Esophagus squamous epithelium (tissue), 5 donors: Measurements from ENCODE around the gene ANKH. TPM values are rescaled to one million over a fixed set of nuclear protein-coding genes. Genes with fewer than 3 reads are reported as not detected.

Experiments
- DNase-seq: peaks from one replicate; lab custom pipeline; 2025; lab: John Stamatoyannopoulos, UW
- H3K27ac ChIP-seq, 4 donors: fragments of 200-600 bp; sonication (generic); one replicate each; pipeline ENCODE4 v1.5.1; 2016 to 2019; ENCODE audit warnings: mild to moderate bottlenecking in 1 of 4
- H3K27me3 ChIP-seq, 4 donors: fragments of 200-600 bp; sonication (generic); 1 replicate in 3 of 4; 2 replicates in 1 of 4; pipeline versions ENCODE4 v1.5.1 to v1.6.0; 2017 to 2021; ENCODE audit warnings: antibody characterized with exemption in 1 of 4
- H3K36me3 ChIP-seq, 3 donors: fragments of 200-600 bp; sonication (generic); one replicate each; pipeline ENCODE4 v1.5.1; 2016 to 2019
- H3K4me1 ChIP-seq, 3 donors: fragments of 200-600 bp; sonication (generic); one replicate each; pipeline ENCODE4 v1.5.1; 2017 to 2019
- H3K4me3 ChIP-seq, 4 donors: fragments of 200-600 bp; sonication (generic); 1 replicate in 3 of 4; 2 replicates in 1 of 4; pipeline ENCODE4 v1.5.1; 2016 to 2019; ENCODE audit warnings: mild to moderate bottlenecking in 2 of 4, moderate library complexity in 1 of 4
- H3K9me3 ChIP-seq, 3 donors: fragments of 200-600 bp; sonication (generic); one replicate each; pipeline ENCODE4 v1.5.1; 2016 to 2019
- POLR2A ChIP-seq, 4 donors: fragments of 450-650 bp; IDR thresholded peaks; one replicate each; pipeline ENCODE4 v1.6.1; 2017; ENCODE audit warnings: antibody characterized with exemption in 4 of 4, mild to moderate bottlenecking in 4 of 4, moderate library complexity in 3 of 4
- WGBS, 2 donors: methylation state at CpG; one replicate each; pipeline ENCODE4 v1.1.5; 2018; 5-methylcytosine and 5-hydroxymethylcytosine counted together
- intact Hi-C: fragments of 100-400 bp; cut with DNase I; formaldehyde crosslinking; loops from one replicate; pipeline ENCODE4 v1.15.0; 2022
- total RNA-seq, 4 donors: library from RNA; depleted of rRNA; stranded (reverse); fragments of >200 nt; gene quantifications; one replicate each; pipeline ENCODE4 v1.1.0, GENCODE V29; 2016
- TF ChIP-seq, protein P1 (sequence below), 6 experiments: fragments of 450-650 bp in 4 of 6; fragments of 200-600 bp in 2 of 6; sonication (generic) in 2 of 6; IDR thresholded peaks; one replicate each; pipeline ENCODE4 v1.5.1; 2016 to 2019; ENCODE audit warnings: antibody characterized with exemption in 6 of 6, mild to moderate bottlenecking in 4 of 6, moderate library complexity in 4 of 6
- donor health status: DM: yes; HTN: yes; CAD: no.

ANKH gene
- total RNA-seq, 4 donors from 2014 or later = 10.0 to 38.0 (median 16.7) TPM

DNA sequence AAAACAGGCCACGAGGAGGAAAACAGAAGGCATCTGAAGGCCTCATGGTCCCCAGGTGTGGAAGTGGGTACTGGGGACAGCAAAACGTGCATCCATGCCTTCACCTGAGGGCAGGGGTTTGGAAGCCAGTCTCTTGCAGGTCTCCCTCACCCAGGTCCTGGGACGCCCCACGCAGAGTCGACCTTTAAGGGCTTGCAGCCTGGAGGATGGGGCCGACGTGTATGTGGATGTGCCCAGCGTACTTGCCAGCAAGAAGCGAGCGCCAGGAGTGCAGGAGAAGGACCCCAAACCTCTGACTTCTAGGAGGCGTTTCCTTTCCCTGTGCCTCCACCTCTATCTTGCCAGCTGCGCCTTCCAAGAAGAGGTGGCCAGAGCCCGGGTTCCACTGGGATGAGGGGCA lies 141.1 kb downstream of the ANKH start:
- Histone ChIP-seq H3K4me1 (peaks cover 0 to 13% (median 3%) of the 10 kb centered on the region in 3 donors), H3K9me3 (no peaks in the 10 kb centered on the region), H3K4me3 (no peak overlapping the region), H3K27ac (no peak overlapping the region), H3K27me3 (no peaks in the 10 kb centered on the region), H3K36me3 (peaks cover 0 to 48% (median 0%) of the 10 kb centered on the region in 3 donors)
- TF ChIP-seq POLR2A (IDR thresholded peaks at IDR 0.05) = no peak
- TF ChIP-seq, protein P1, sequence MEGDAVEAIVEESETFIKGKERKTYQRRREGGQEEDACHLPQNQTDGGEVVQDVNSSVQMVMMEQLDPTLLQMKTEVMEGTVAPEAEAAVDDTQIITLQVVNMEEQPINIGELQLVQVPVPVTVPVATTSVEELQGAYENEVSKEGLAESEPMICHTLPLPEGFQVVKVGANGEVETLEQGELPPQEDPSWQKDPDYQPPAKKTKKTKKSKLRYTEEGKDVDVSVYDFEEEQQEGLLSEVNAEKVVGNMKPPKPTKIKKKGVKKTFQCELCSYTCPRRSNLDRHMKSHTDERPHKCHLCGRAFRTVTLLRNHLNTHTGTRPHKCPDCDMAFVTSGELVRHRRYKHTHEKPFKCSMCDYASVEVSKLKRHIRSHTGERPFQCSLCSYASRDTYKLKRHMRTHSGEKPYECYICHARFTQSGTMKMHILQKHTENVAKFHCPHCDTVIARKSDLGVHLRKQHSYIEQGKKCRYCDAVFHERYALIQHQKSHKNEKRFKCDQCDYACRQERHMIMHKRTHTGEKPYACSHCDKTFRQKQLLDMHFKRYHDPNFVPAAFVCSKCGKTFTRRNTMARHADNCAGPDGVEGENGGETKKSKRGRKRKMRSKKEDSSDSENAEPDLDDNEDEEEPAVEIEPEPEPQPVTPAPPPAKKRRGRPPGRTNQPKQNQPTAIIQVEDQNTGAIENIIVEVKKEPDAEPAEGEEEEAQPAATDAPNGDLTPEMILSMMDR (IDR thresholded peaks at IDR 0.05) = no peak
- no peak for DNase-seq
- 88 to 90% methylated on average over 7 to 8 of the region's 13 CpGs for WGBS, 2 donors
- intact Hi-C loops = no loop called here

DNA sequence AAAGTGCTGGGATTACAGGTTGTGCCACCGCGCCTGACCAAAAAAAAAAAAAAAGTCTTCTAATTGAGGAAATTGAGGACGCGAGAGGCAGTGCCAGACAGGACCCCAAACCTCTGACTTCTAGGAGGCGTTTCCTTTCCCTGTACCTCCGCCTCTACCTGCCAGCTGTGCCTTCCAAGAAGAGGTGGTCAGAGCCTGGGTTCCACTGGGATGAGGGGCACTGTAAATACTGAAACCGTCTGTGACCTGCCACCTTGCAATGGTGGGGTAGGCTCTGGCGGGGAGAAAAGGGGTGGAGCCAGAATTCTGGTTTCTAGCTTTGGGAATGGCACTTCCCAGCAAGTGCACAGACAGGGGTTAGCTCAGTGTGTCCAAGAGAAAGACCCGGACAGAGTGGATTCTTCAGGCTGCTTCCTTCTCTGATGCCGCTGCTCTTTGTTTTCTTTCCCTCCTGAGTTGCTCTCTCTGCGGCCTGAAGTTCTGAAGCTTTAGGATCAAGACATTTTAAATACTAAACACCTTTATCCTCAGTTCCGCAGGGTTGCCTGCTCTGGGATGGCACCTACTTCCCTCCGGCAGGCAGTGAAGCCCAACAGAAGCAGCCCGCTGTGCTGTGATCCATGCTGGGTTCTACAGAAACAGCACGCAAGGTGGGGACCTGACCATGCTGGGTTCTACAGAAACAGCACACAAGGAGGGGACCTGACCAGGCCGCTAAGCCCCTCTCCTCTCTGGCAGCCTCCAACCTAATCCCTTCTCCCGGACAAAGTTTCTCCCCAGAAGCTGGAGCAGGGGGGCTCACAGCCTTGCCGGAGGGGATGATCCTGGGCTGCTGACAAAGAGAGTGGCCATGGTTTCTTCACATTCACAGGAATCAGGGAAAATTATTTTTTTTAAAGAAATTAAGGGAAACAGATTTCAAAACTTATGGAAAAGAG lies 141.9 kb downstream of the ANKH start:
- intact Hi-C loops = loop anchor here (5.0 kb wide), 1 partner anchor 273 kb away; no protein-coding TSS in a partner anchor
- Histone ChIP-seq H3K36me3 (peaks cover 0 to 55% (median 0%) of the 10 kb centered on the region in 3 donors), H3K27ac (no peak overlapping the region), H3K4me1 (peaks cover 0 to 13% (median 3%) of the 10 kb centered on the region in 3 donors), H3K4me3 (no peak overlapping the region), H3K9me3 (no peaks in the 10 kb centered on the region), H3K27me3 (no peaks in the 10 kb centered on the region)
- WGBS, 2 donors = 87 to 95% methylated on average over 9 to 15 of the region's 18 CpGs
- no peak for DNase-seq
- TF ChIP-seq, protein P1 (IDR thresholded peaks at IDR 0.05) = no peak
- TF ChIP-seq POLR2A (IDR thresholded peaks at IDR 0.05) = no peak

DNA sequence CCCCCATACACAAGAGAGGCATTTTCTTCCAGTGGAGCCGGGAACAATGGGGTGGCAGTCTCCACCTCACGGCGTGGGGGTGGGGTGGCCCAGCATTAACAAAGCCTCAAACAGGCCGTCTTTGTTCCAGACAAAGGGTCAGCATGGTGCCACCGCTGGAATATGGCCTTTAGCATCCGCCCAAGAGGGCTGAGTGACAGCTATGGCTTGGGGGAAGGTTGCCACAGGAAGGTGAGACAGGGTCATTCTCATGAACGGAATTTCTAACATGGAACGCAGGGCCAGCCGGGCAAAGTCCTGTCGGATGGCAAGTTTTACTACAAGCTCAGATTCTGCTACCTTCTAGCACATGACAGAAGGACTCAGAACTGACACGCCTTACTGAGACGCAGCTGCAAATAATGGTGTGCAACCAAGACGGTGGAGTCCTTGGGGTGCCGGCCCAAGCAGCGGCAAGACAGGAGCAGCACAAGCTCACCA lies 143.1 kb downstream of the ANKH start:
- 87 to 88% methylated on average over 6 to 11 of the region's 15 CpGs for WGBS, 2 donors
- H3K9me3 ChIP-seq = no peaks in the 10 kb centered on the region
- H3K27me3 ChIP-seq = no peaks in the 10 kb centered on the region
- intact Hi-C loops = loop anchor here (5.0 kb wide), 1 partner anchor 274 kb away; no protein-coding TSS in a partner anchor
- no peak overlapping the region for H3K27ac ChIP-seq
- H3K4me1 ChIP-seq = peaks cover 0 to 13% (median 3%) of the 10 kb centered on the region in 3 donors
- no peak overlapping the region for H3K4me3 ChIP-seq
- H3K36me3 ChIP-seq = peaks cover 0 to 46% (median 0%) of the 10 kb centered on the region in 3 donors
- DNase-seq = no peak
- TF ChIP-seq POLR2A (IDR thresholded peaks at IDR 0.05) = no peak
- TF ChIP-seq, protein P1 (IDR thresholded peaks at IDR 0.05) = no peak

DNA sequence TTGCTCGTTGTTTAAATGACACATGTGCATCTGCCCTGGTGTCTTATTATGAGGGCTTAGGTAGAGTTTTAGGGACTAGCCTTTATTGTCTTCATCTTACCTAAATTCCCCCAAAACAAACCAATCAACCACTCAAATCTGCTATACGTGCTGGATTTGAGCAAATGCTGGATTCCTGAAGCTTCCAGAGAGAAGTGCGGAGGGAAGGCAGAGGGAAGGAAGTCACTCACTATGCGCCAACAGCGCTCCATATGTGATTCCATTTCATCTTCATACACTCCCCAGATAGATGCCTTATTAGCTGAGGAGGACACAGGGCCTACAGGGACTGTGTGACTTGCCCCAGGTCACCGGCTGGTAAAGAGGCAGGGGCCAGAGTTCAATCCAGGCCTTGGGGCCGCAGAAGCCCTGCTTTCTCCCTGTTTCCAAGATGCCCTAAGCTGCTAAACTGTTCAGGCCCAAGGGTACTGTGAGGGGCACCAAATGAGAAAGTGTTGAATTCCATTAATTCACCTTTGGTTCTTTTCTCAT lies 143.6 kb downstream of the ANKH start:
- Histone ChIP-seq H3K36me3 (peaks cover 0 to 41% (median 0%) of the 10 kb centered on the region in 3 donors), H3K4me3 (no peak overlapping the region), H3K27ac (no peak overlapping the region), H3K4me1 (peaks cover 0 to 13% (median 3%) of the 10 kb centered on the region in 3 donors), H3K9me3 (no peaks in the 10 kb centered on the region), H3K27me3 (no peaks in the 10 kb centered on the region)
- no peak for DNase-seq
- TF ChIP-seq, protein P1 (IDR thresholded peaks at IDR 0.05) = no peak
- TF ChIP-seq POLR2A (IDR thresholded peaks at IDR 0.05) = no peak
- intact Hi-C loops = loop anchor here (5.0 kb wide), 1 partner anchor 274 kb away; no protein-coding TSS in a partner anchor
- 91 to 96% methylated on average over 5 to 7 of the region's 7 CpGs for WGBS, 2 donors
